ENCODE results near the gene RIC3. TPM values are rescaled to one million over a fixed set of nuclear protein-coding genes. Genes with fewer than 3 reads are reported as not detected.

RIC3 gene
- total RNA-seq, 1 experiment from 2014 or later: not detected

DNA sequence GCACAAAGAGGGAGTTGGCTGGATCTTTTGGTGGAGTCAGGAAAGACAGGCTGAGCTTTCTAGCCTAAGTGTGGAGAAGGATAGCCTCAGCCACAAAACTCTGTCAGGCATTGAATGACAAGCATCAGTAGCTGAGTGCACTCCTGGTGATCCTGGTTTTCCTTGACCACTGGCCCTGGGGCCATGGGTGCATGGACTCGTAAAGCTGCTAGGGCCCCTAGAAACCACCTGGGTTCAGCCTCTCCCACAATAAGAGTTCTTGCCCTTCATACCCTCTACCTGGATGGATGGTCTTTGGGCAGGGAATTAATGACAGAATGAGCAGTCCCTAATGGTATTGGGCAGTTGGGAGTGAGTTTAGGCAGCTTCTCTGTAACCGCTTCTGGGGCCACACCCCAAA lies 64.9 kb downstream of the RIC3 start:
- Histone ChIP-seq H3K36me3 (ENCODE audit: control insufficient read depth in 1 of 2, insufficient read depth in 2 of 2, low read length in 2 of 2) (no peaks in the 10 kb centered on the region), H3K27ac (ENCODE audit: low read depth, low read length) (no peak overlapping the region), H2AFZ (ENCODE audit: low read depth, low read length, poor library complexity, severe bottlenecking) (no peak overlapping the region), H3K9ac (ENCODE audit: low read length) (no peak overlapping the region), H3K4me2 (ENCODE audit: low read length) (no peak overlapping the region), H3K79me2 (ENCODE audit: insufficient read depth, low read length) (no peaks in the 10 kb centered on the region), H3K4me1 (ENCODE audit: control insufficient read depth in 1 of 2, insufficient read depth in 2 of 2, low read length in 2 of 2) (no peaks in the 10 kb centered on the region), H3K27me3 (ENCODE audit: insufficient read depth, low read length) (peaks cover 4% of the 10 kb centered on the region; the same call in 1 of the 2 replicates), H3K9me3 (ENCODE audit: control insufficient read depth in 1 of 2, insufficient read depth in 1 of 2, low read depth in 1 of 2, low read length in 2 of 2) (no peaks in the 10 kb centered on the region), H3K4me3 (replicated peaks in 1 of 2; ENCODE audit: low read depth in 1 of 2, low read length in 2 of 2) (no peak overlapping the region), H4K20me1 (ENCODE audit: insufficient read depth) (no peaks in the 10 kb centered on the region), H3K9me2 (ENCODE audit: insufficient read depth) (no peaks in the 10 kb centered on the region)
- POLR2A ChIA-PET: no interaction called here
- TF ChIP-seq CTCF (IDR thresholded peaks at IDR 0.05 in 2 of 3, conservative IDR thresholded peaks at IDR 0.05 in 1 of 3; ENCODE audit: borderline replicate concordance in 1 of 3, insufficient read depth in 1 of 3, low read depth in 2 of 3, low read length in 2 of 3): no peak
- TF ChIP-seq SRF (IDR thresholded peaks at IDR 0.05; ENCODE audit: low read depth): no peak
- no peak for TF ChIP-seq ATF3 (IDR thresholded peaks at IDR 0.05)
- TF ChIP-seq EZH2phosphoT487 (IDR thresholded peaks at IDR 0.05; ENCODE audit: borderline replicate concordance): no peak
- no peak for TF ChIP-seq TCF7L2 (IDR thresholded peaks at IDR 0.05; ENCODE audit: borderline replicate concordance, extremely low read depth, insufficient read depth, insufficient read length)
- TF ChIP-seq RAD21 (IDR thresholded peaks at IDR 0.05; ENCODE audit: low read depth): no peak
- no peak for TF ChIP-seq JUND (IDR thresholded peaks at IDR 0.05)
- no peak for TF ChIP-seq EZH2 (IDR thresholded peaks at IDR 0.05)
- no peak for TF ChIP-seq YY1 (IDR thresholded peaks at IDR 0.05; ENCODE audit: extremely low read depth, insufficient replicate concordance, low read depth, low read length)
- CTCF ChIA-PET: interaction anchor here (0.8 to 1.3 kb wide), 3 partner anchors 12 to 71 kb away, joined by 3 to 4 read pairs (median 3); no protein-coding TSS in a partner anchor
- intact Hi-C loops (cut with micrococcal nuclease): no loop called here
- RAD21 ChIA-PET (ENCODE audit: low non-redundant PET in 1 of 2, low total read pairs in 2 of 2, uncharacterized antibody in 2 of 2, unreplicated experiment in 2 of 2): no interaction called here
- DNase-seq (ENCODE audit: low read depth, low spot score) (no peak), ATAC-seq (no peak)
- BruUV-seq (replicated peaks): no TSS peak
